Suprapubic skin (tissue), 4 donors: ENCODE measurements around the gene PPP3R1. TPM values are rescaled to one million over a fixed set of nuclear protein-coding genes. Genes with fewer than 3 reads are reported as not detected.

Experiments used
- DNase-seq, 2 donors: peaks; one replicate each; pipeline ENCODE4 v3.0.0-alpha.2; 2019; ENCODE audit warnings: low spot score in 2 of 2
- H3K27ac ChIP-seq: fragments of 200-600 bp; sonication (generic); one replicate; pipeline ENCODE4 v1.5.1; 2019
- H3K27me3 ChIP-seq: fragments of 200-600 bp; sonication (generic); one replicate; pipeline ENCODE4 v1.5.1; 2019
- H3K36me3 ChIP-seq: fragments of 200-600 bp; sonication (generic); one replicate; pipeline ENCODE4 v1.5.1; 2019
- H3K4me1 ChIP-seq: fragments of 200-600 bp; sonication (generic); one replicate; pipeline ENCODE4 v1.5.1; 2019
- H3K4me3 ChIP-seq: fragments of 200-600 bp; sonication (generic); one replicate; pipeline ENCODE4 v1.5.1; 2019; ENCODE audit warnings: mild to moderate bottlenecking
- H3K9me3 ChIP-seq: fragments of 200-600 bp; sonication (generic); one replicate; pipeline ENCODE4 v1.5.1; 2019
- CTCF ChIP-seq, 2 donors: fragments of 200-600 bp in 1 of 2; fragments of 450-650 bp in 1 of 2; sonication (generic) in 1 of 2; IDR thresholded peaks; one replicate each; pipeline ENCODE4 v1.5.1; 2016 to 2019; ENCODE audit warnings: antibody characterized with exemption in 2 of 2, mild to moderate bottlenecking in 1 of 2, moderate library complexity in 1 of 2
- EP300 ChIP-seq: sonication (generic); formaldehyde crosslinking; IDR thresholded peaks from one replicate; pipeline ENCODE4 v1.6.1; 2017; ENCODE audit warnings: antibody characterized with exemption
- POLR2A ChIP-seq, 2 donors: fragments of 450-650 bp; IDR thresholded peaks; one replicate each; pipeline ENCODE4 v1.6.1; 2017; ENCODE audit warnings: antibody characterized with exemption in 2 of 2, mild to moderate bottlenecking in 2 of 2, moderate library complexity in 2 of 2
- POLR2AphosphoS5 ChIP-seq, 3 donors: sonication (generic); formaldehyde crosslinking; IDR thresholded peaks; one replicate each; pipeline ENCODE4 v1.6.1; 2017; ENCODE audit warnings: antibody characterized with exemption in 3 of 3
- WGBS: methylation state at CpG from one replicate; pipeline ENCODE4 v1.1.5; 2018; 5-methylcytosine and 5-hydroxymethylcytosine counted together
- total RNA-seq, 4 donors: library from RNA; depleted of rRNA; stranded (reverse); fragments of >200 nt; gene quantifications; one replicate each; pipeline ENCODE4 v1.1.0, GENCODE V29; 2016

PPP3R1 gene
- total RNA-seq, 4 donors from 2014 or later: 31.3 to 40.0 (median 36.2) TPM

GRCh38 chr2:68284896-68285295, 32.6 kb upstream of the PPP3R1 start:
- Histone ChIP-seq H3K9me3 (no peaks in the 10 kb centered on the region), H3K36me3 (no peaks in the 10 kb centered on the region), H3K27me3 (no peaks in the 10 kb centered on the region), H3K4me1 (peaks cover 76% of the 10 kb centered on the region), H3K4me3 (no peak overlapping the region), H3K27ac (peak overlapping the region; percentile 47)
- TF ChIP-seq CTCF (IDR thresholded peaks at IDR 0.05): no peak
- peak in 1 of 3 donors; percentile 55 for TF ChIP-seq POLR2AphosphoS5 (IDR thresholded peaks at IDR 0.05)
- TF ChIP-seq EP300: no peak
- no peak for TF ChIP-seq POLR2A (IDR thresholded peaks at IDR 0.05)
- WGBS: 22% methylated on average over 3 of the region's 3 CpGs
- DNase-seq: no peak

- Histone ChIP-seq H3K27ac (no peak overlapping the region), H3K4me3 (no peak overlapping the region), H3K9me3 (no peaks in the 10 kb centered on the region), H3K4me1 (peaks cover 82% of the 10 kb centered on the region), H3K27me3 (no peaks in the 10 kb centered on the region), H3K36me3 (no peaks in the 10 kb centered on the region)
- TF ChIP-seq POLR2A (IDR thresholded peaks at IDR 0.05) (no peak), POLR2AphosphoS5 (IDR thresholded peaks at IDR 0.05) (no peak), EP300 (no peak), CTCF (IDR thresholded peaks at IDR 0.05) (no peak)
- DNase-seq: no peak
- 95% methylated on average over 1 of the region's 1 CpG for WGBS
Measured at GRCh38 chr2:68283419-68283812, 31.1 kb upstream of the PPP3R1 start.

GRCh38 chr2:68282811-68283418, 30.6 kb upstream of the PPP3R1 start:
- 38% methylated on average over 5 of the region's 5 CpGs for WGBS
- H3K27ac ChIP-seq: no peak overlapping the region
- no peaks in the 10 kb centered on the region for H3K27me3 ChIP-seq
- DNase-seq: no peak
- H3K36me3 ChIP-seq: no peaks in the 10 kb centered on the region
- peaks cover 77% of the 10 kb centered on the region for H3K4me1 ChIP-seq
- no peak for TF ChIP-seq EP300
- TF ChIP-seq CTCF (IDR thresholded peaks at IDR 0.05): peak; percentile 31 to 72
- H3K4me3 ChIP-seq: no peak overlapping the region
- H3K9me3 ChIP-seq: no peaks in the 10 kb centered on the region

- no peak for DNase-seq
- Histone ChIP-seq H3K4me3 (no peak overlapping the region), H3K27ac (no peak overlapping the region), H3K4me1 (peaks cover 68% of the 10 kb centered on the region), H3K36me3 (no peaks in the 10 kb centered on the region), H3K27me3 (no peaks in the 10 kb centered on the region), H3K9me3 (no peaks in the 10 kb centered on the region)
- TF ChIP-seq POLR2A (IDR thresholded peaks at IDR 0.05): no peak
- TF ChIP-seq POLR2AphosphoS5 (IDR thresholded peaks at IDR 0.05): no peak
- no peak for TF ChIP-seq CTCF (IDR thresholded peaks at IDR 0.05)
- no peak for TF ChIP-seq EP300
- 69% methylated on average over 1 of the region's 1 CpG for WGBS
Measured at GRCh38 chr2:68280796-68281195, 28.5 kb upstream of the PPP3R1 start.

DNA sequence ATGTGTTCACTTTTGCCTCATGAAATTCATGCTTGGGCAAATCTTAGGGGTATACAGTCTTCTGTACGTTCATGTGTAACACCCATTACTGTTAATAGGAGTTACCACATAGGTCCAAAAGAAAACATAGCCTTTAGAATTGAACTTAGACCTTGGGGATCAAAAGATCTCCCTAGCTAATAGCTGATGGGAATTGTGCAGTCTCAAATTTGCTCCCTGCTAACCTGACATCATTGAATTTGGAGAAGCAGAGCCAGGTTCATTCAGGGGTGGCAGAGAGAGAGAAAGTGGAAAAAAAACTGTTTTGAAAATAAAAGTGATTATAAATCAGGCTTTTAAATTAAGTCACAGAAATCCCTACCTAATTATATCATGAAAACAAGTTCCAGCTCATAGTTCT, 28.0 kb upstream of the PPP3R1 start:
- H3K27me3 ChIP-seq: no peaks in the 10 kb centered on the region
- H3K4me1 ChIP-seq: peaks cover 64% of the 10 kb centered on the region
- no peaks in the 10 kb centered on the region for H3K36me3 ChIP-seq
- no peak for DNase-seq
- no peak for TF ChIP-seq POLR2A (IDR thresholded peaks at IDR 0.05)
- TF ChIP-seq CTCF (IDR thresholded peaks at IDR 0.05): no peak
- TF ChIP-seq EP300: no peak
- TF ChIP-seq POLR2AphosphoS5 (IDR thresholded peaks at IDR 0.05): no peak
- H3K4me3 ChIP-seq: no peak overlapping the region
- peak overlapping the region; percentile 68 for H3K27ac ChIP-seq
- 55% methylated on average over 1 of the region's 1 CpG for WGBS
- no peaks in the 10 kb centered on the region for H3K9me3 ChIP-seq
